Effector memory CD8-positive, alpha-beta T cell (primary cell): Measurements from ENCODE around the gene LRRC75A.

ENCODE experiments used
- ATAC-seq: fragments of 150-1000 bp; cut with Tn5 transposase; replicated peaks from 2 replicates; pipeline ENCODE4 v1.10.0; 2021; ENCODE audit warnings: mild to moderate bottlenecking, moderate library complexity
- DNase-seq, 3 experiments: peaks; one replicate each; pipeline ENCODE4 v3.0.0; 2021
- H3K27ac Mint-ChIP-seq, 2 donors: one replicate each; pipeline ENCODE4 v1.8.0; 2022; ENCODE audit warnings: mild to moderate bottlenecking in 2 of 2, mixed read lengths in 2 of 2, moderate library complexity in 2 of 2
- H3K27me3 Mint-ChIP-seq, 2 donors: one replicate each; pipeline ENCODE4 v1.8.0; 2022; ENCODE audit warnings: mixed read lengths in 2 of 2
- H3K36me3 Mint-ChIP-seq: one replicate; pipeline ENCODE4 v1.8.0; 2022; ENCODE audit warnings: mild to moderate bottlenecking, moderate library complexity, mixed read lengths; ENCODE audit not compliant: insufficient read depth
- H3K4me1 Mint-ChIP-seq, 2 donors: one replicate each; pipeline ENCODE4 v1.8.0; 2022; ENCODE audit warnings: low read depth in 2 of 2, mixed read lengths in 2 of 2
- H3K4me3 Mint-ChIP-seq, 2 donors: one replicate each; pipeline ENCODE4 v1.8.0; 2022; ENCODE audit warnings: mild to moderate bottlenecking in 2 of 2, mixed read lengths in 2 of 2, moderate library complexity in 2 of 2
- H3K9me3 Mint-ChIP-seq, 2 donors: one replicate each; pipeline ENCODE4 v1.8.0; 2022; ENCODE audit warnings: mixed read lengths in 2 of 2

Gene LRRC75A

GRCh38 chr17:16425202-16425601, 66.8 kb downstream of the LRRC75A start:
- Mint-ChIP-seq H3K27ac (peak overlapping the region in 1 of 2 donors; percentile 38), H3K9me3 (no peaks in the 10 kb centered on the region), H3K4me1 (peaks cover 6 to 11% of the 10 kb centered on the region in 2 donors), H3K4me3 (no peak overlapping the region), H3K27me3 (no peaks in the 10 kb centered on the region), H3K36me3 (peaks cover 74% of the 10 kb centered on the region)
- ATAC-seq, result no peak
- DNase-seq, result no peak

GRCh38 chr17:16423226-16423872, 68.6 kb downstream of the LRRC75A start:
- H3K4me1 Mint-ChIP-seq, result peaks cover 23 to 28% of the 10 kb centered on the region in 2 donors
- H3K4me3 Mint-ChIP-seq, result no peak overlapping the region
- no peak for ATAC-seq

GRCh38 chr17:16422416-16422815, 69.6 kb downstream of the LRRC75A start:
- Mint-ChIP-seq H3K27ac (peak overlapping the region in 1 of 2 donors; percentile 35), H3K27me3 (no peaks in the 10 kb centered on the region), H3K4me3 (no peak overlapping the region), H3K4me1 (peaks cover 23 to 32% of the 10 kb centered on the region in 2 donors), H3K9me3 (no peaks in the 10 kb centered on the region), H3K36me3 (peaks cover 89% of the 10 kb centered on the region)
- ATAC-seq, result no peak
- DNase-seq, result no peak

More at GRCh38 chr17:16423226-16423872, 68.6 kb downstream of the LRRC75A start:
- no peak overlapping the region for H3K27ac Mint-ChIP-seq
- H3K27me3 Mint-ChIP-seq, result no peaks in the 10 kb centered on the region
- no peak for DNase-seq
- H3K36me3 Mint-ChIP-seq, result peaks cover 83% of the 10 kb centered on the region
- H3K9me3 Mint-ChIP-seq, result no peaks in the 10 kb centered on the region

- DNase-seq, result peak; percentile 27 to 32 (median 29)
- Mint-ChIP-seq H3K27ac (peak overlapping the region; percentile 88 to 98), H3K27me3 (no peaks in the 10 kb centered on the region), H3K9me3 (no peaks in the 10 kb centered on the region), H3K36me3 (peaks cover 84% of the 10 kb centered on the region), H3K4me1 (peaks cover 38 to 43% of the 10 kb centered on the region in 2 donors), H3K4me3 (peak overlapping the region; percentile 94 to 97)
- ATAC-seq, result peak; percentile 18
Measured at GRCh38 chr17:16419929-16420271, 72.1 kb downstream of the LRRC75A start.

GRCh38 chr17:16419074-16419928, 72.7 kb downstream of the LRRC75A start:
- H3K27me3 Mint-ChIP-seq, result no peaks in the 10 kb centered on the region
- H3K9me3 Mint-ChIP-seq, result no peaks in the 10 kb centered on the region
- H3K36me3 Mint-ChIP-seq, result peaks cover 78% of the 10 kb centered on the region
- peaks cover 44 to 47% of the 10 kb centered on the region in 2 donors for H3K4me1 Mint-ChIP-seq
- H3K27ac Mint-ChIP-seq, result peak overlapping the region; percentile 88 to 98
- peak overlapping the region; percentile 94 to 97 for H3K4me3 Mint-ChIP-seq
- ATAC-seq (peak; percentile 13), DNase-seq (no peak)

GRCh38 chr17:16418685-16419068, 73.3 kb downstream of the LRRC75A start:
- Mint-ChIP-seq H3K36me3 (peaks cover 72% of the 10 kb centered on the region), H3K4me1 (peaks cover 46 to 48% of the 10 kb centered on the region in 2 donors), H3K4me3 (peak overlapping the region; percentile 94 to 97), H3K27me3 (no peaks in the 10 kb centered on the region), H3K9me3 (no peaks in the 10 kb centered on the region), H3K27ac (peak overlapping the region; percentile 88 to 98)
- DNase-seq, result no peak
- ATAC-seq, result no peak

GRCh38 chr17:16417896-16418684, 73.9 kb downstream of the LRRC75A start:
- H3K4me1 Mint-ChIP-seq, result peaks cover 46 to 48% of the 10 kb centered on the region in 2 donors
- H3K9me3 Mint-ChIP-seq, result no peaks in the 10 kb centered on the region
- peak overlapping the region; percentile 94 to 97 for H3K4me3 Mint-ChIP-seq
- DNase-seq, result no peak
- no peaks in the 10 kb centered on the region for H3K27me3 Mint-ChIP-seq
- H3K36me3 Mint-ChIP-seq, result peaks cover 67% of the 10 kb centered on the region
- peak overlapping the region; percentile 98 to 99 for H3K27ac Mint-ChIP-seq
- no peak for ATAC-seq

GRCh38 chr17:16417399-16417798, 74.6 kb downstream of the LRRC75A start:
- no peak for ATAC-seq

GRCh38 chr17:16415031-16415924, 76.7 kb downstream of the LRRC75A start, which contains the start of gene TRPV2:
Gene TRPV2 (plus strand): TSS chr17:16415571. CDS start chr17:16417669, 2,098 bp downstream.
- Mint-ChIP-seq H3K36me3 (peaks cover 41% of the 10 kb centered on the region), H3K4me3 (peak within 1 kb of the TSS; percentile 94 to 97), H3K4me1 (peaks cover 38 to 41% of the 10 kb centered on the region in 2 donors), H3K9me3 (no peaks in the 10 kb centered on the region), H3K27me3 (no peaks in the 10 kb centered on the region), H3K27ac (peak within 1 kb of the TSS; percentile 98 to 99)
- peak; percentile 39 to 51 (median 40) for DNase-seq
- ATAC-seq, result peak; percentile 43

More at GRCh38 chr17:16417399-16417798, 74.6 kb downstream of the LRRC75A start:
- H3K4me1 Mint-ChIP-seq, result peaks cover 43 to 46% of the 10 kb centered on the region in 2 donors
- H3K9me3 Mint-ChIP-seq, result no peaks in the 10 kb centered on the region
- peak overlapping the region; percentile 98 to 99 for H3K27ac Mint-ChIP-seq
- no peaks in the 10 kb centered on the region for H3K27me3 Mint-ChIP-seq
- H3K4me3 Mint-ChIP-seq, result peak overlapping the region; percentile 94 to 97
- no peak for DNase-seq
- H3K36me3 Mint-ChIP-seq, result peaks cover 60% of the 10 kb centered on the region

GRCh38 chr17:16407911-16408588, 83.9 kb downstream of the LRRC75A start:
- DNase-seq (no peak), ATAC-seq (no peak)
- peak overlapping the region; percentile 9 to 14 for H3K4me3 Mint-ChIP-seq
- peaks cover 4 to 6% of the 10 kb centered on the region in 2 donors for H3K4me1 Mint-ChIP-seq
- no peak overlapping the region for H3K27ac Mint-ChIP-seq
- H3K36me3 Mint-ChIP-seq, result peaks cover 6% of the 10 kb centered on the region
- peaks cover 0 to 25% of the 10 kb centered on the region in 2 donors for H3K27me3 Mint-ChIP-seq
- H3K9me3 Mint-ChIP-seq, result no peaks in the 10 kb centered on the region

- H3K9me3 Mint-ChIP-seq, result no peaks in the 10 kb centered on the region
- peaks cover 4 to 6% of the 10 kb centered on the region in 2 donors for H3K4me1 Mint-ChIP-seq
- peaks cover 0 to 25% of the 10 kb centered on the region in 2 donors for H3K27me3 Mint-ChIP-seq
- no peak for DNase-seq
- no peak overlapping the region for H3K27ac Mint-ChIP-seq
- H3K36me3 Mint-ChIP-seq, result peaks cover 6% of the 10 kb centered on the region
- peak overlapping the region; percentile 46 to 54 for H3K4me3 Mint-ChIP-seq
- ATAC-seq, result no peak
Measured at GRCh38 chr17:16406742-16407674, 85.0 kb downstream of the LRRC75A start.
